ENCODE data around the gene UBE2G1. TPM values are rescaled to one million over a fixed set of nuclear protein-coding genes. Genes with fewer than 3 reads are reported as not detected.

UBE2G1 gene
- total RNA-seq, 2 donors from 2014 or later = 67.3 to 70.1 TPM

GRCh38 chr17:4342535-4342934 lies 23.9 kb downstream of the UBE2G1 start:
- no peaks in the 10 kb centered on the region for H3K9me3 ChIP-seq
- H3K4me3 ChIP-seq = no peak overlapping the region
- H3K36me3 ChIP-seq = no peaks in the 10 kb centered on the region
- H3K9ac ChIP-seq (ENCODE audit: low read depth in 2 of 2, low read length in 2 of 2) = no peak overlapping the region
- intact Hi-C loops (cut with DNase I) = no loop called here
- H3K27me3 ChIP-seq = no peaks in the 10 kb centered on the region
- no peak overlapping the region for H3K27ac ChIP-seq
- TF ChIP-seq CTCF (IDR thresholded peaks at IDR 0.05) = no peak
- peaks cover 4% of the 10 kb centered on the region for H3K4me1 ChIP-seq
- no peak for DNase-seq

GRCh38 chr17:4341616-4341977 lies 24.9 kb downstream of the UBE2G1 start:
- Histone ChIP-seq H3K4me1 (peaks cover 4% of the 10 kb centered on the region), H3K27ac (no peak overlapping the region)
- intact Hi-C loops (cut with DNase I) = no loop called here

GRCh38 chr17:4340914-4341615 lies 25.4 kb downstream of the UBE2G1 start:
- Histone ChIP-seq H3K4me1 (peaks cover 4% of the 10 kb centered on the region), H3K4me3 (no peak overlapping the region), H3K36me3 (no peaks in the 10 kb centered on the region), H3K9ac (ENCODE audit: low read depth in 2 of 2, low read length in 2 of 2) (no peak overlapping the region), H3K27ac (no peak overlapping the region), H3K9me3 (no peaks in the 10 kb centered on the region), H3K27me3 (no peaks in the 10 kb centered on the region)
- intact Hi-C loops (cut with DNase I) = no loop called here
- no peak for TF ChIP-seq CTCF (IDR thresholded peaks at IDR 0.05)
- no peak for DNase-seq

More at GRCh38 chr17:4341616-4341977, 24.9 kb downstream of the UBE2G1 start:
- H3K9ac ChIP-seq (ENCODE audit: low read depth in 2 of 2, low read length in 2 of 2) = no peak overlapping the region
- H3K27me3 ChIP-seq = no peaks in the 10 kb centered on the region
- no peak for DNase-seq
- no peak overlapping the region for H3K4me3 ChIP-seq
- no peak for TF ChIP-seq CTCF (IDR thresholded peaks at IDR 0.05)
- no peaks in the 10 kb centered on the region for H3K36me3 ChIP-seq
- no peaks in the 10 kb centered on the region for H3K9me3 ChIP-seq

- intact Hi-C loops (cut with DNase I) = no loop called here
- no peak overlapping the region for H3K4me3 ChIP-seq
- H3K27ac ChIP-seq = no peak overlapping the region
- no peak for TF ChIP-seq CTCF (IDR thresholded peaks at IDR 0.05)
- no peaks in the 10 kb centered on the region for H3K9me3 ChIP-seq
- no peaks in the 10 kb centered on the region for H3K4me1 ChIP-seq
- no peaks in the 10 kb centered on the region for H3K27me3 ChIP-seq
- no peak for DNase-seq
- H3K9ac ChIP-seq (ENCODE audit: low read depth in 2 of 2, low read length in 2 of 2) = peak overlapping the region in 1 of 2 donors; percentile 14
- no peaks in the 10 kb centered on the region for H3K36me3 ChIP-seq
Observed at GRCh38 chr17:4334776-4335584, 31.5 kb downstream of the UBE2G1 start.

GRCh38 chr17:4334332-4334731 lies 32.1 kb downstream of the UBE2G1 start:
- no peak overlapping the region for H3K4me3 ChIP-seq
- TF ChIP-seq CTCF (IDR thresholded peaks at IDR 0.05) = no peak
- no peak overlapping the region for H3K27ac ChIP-seq
- intact Hi-C loops (cut with DNase I) = no loop called here
- no peaks in the 10 kb centered on the region for H3K36me3 ChIP-seq
- no peaks in the 10 kb centered on the region for H3K27me3 ChIP-seq
- H3K9ac ChIP-seq (ENCODE audit: low read depth in 2 of 2, low read length in 2 of 2) = no peak overlapping the region
- no peaks in the 10 kb centered on the region for H3K9me3 ChIP-seq
- DNase-seq = no peak
- no peaks in the 10 kb centered on the region for H3K4me1 ChIP-seq
